DLD1 (cell line): ENCODE data around the gene SLCO3A1.

Experiments
- in situ Hi-C: cut with HindIII; loops from 2 replicates; pipeline ENCODE4 v1.10.0; 2017; ENCODE audit warnings: low sequenced_read_pairs

Gene SLCO3A1

GRCh38 chr15:92023965-92024364 is 170.5 kb downstream of the SLCO3A1 start:
- in situ Hi-C loops: no loop called here

DNA sequence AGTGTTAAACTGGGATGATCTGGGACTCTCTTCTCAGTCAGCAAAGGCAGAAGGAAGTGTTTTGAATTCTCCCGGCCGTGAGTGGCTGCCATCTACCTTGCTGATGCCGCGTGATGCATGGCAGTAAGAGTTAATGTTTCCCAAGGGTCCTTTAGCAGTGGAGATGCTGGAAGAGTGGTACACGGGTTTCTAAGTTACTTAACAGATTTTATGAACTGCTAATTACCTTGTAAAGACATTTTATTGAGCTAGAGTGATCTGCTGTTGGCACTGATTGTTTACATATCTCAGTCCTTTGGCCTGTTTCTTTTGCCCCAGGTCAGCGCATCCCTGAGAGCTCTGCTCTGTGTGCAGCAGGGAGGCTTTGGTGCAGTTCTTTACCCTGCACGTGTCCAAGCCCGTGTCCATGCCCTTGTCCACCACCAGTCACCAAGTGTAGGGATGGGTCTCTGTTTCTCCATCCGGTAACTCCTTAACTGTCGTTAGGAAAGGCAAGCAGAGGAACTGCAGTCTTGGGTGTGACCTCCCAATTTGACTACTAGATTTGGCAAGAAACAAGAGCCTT is 172.3 kb downstream of the SLCO3A1 start:
- in situ Hi-C loops: no loop called here

- in situ Hi-C loops: no loop called here
Observed at GRCh38 chr15:92028389-92028724, 174.8 kb downstream of the SLCO3A1 start.

- in situ Hi-C loops: no loop called here
Observed at GRCh38 chr15:92029767-92030166, 176.3 kb downstream of the SLCO3A1 start.

DNA sequence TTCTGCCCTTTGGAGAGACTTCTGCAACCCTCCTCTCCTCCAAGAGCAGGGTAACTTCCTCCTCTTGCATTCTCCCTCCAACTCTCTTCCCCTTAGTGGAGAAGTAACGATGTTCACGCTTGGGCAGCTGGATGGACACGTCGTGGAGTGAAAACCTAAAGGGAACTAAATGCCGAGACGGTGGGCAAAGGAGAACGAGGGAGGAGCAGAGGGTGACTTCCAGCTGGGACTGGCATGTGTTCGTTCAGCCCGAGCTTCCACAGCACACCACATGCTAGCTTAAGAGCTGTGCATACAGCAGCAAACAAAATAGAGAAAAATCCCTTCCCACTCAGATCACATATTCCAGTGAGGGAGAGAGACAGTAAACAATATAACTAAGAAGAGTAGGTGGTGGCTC is 179.8 kb downstream of the SLCO3A1 start:
- in situ Hi-C loops: no loop called here

DNA sequence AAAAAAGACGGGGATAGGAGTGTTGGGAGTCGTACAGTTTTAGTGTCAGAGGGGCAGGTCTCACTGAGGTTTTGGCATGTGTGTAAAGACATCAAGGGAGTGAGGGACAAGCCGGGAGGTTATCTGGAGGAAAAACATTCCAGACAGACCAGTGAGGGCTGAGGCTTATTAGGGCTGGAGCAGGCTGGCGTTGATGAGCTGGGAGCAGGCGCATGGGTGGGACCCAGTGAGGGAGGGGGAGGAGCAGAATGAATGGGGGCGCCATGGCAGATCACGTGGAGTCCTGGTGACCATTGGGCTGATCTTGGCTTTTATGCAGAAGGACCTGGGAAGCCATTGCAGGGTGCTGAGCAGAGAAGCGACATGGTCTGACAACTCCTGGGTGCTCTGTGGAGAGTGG is 180.2 kb downstream of the SLCO3A1 start:
- in situ Hi-C loops: no loop called here

DNA sequence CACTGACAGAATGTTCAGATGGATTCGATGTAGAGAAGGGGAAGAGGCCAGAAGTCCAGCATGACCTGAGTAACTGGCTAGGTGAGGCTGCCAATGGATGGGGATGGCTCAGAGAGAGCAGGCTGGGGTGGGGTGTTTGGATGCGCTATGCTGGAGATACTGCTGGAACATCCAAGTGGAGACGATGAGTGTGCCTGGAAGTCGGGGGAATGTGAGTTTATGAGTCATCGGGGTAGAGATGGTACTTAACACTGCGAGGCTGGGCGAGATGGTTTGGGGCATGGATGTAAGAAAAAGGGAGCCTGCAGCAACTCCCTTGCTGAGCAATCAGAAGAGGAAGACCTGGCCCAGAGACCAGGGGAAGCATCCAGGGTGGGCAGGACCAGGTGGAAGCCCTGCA is 180.7 kb downstream of the SLCO3A1 start:
- in situ Hi-C loops: no loop called here

GRCh38 chr15:92035551-92035950 is 182.0 kb downstream of the SLCO3A1 start:
- in situ Hi-C loops: no loop called here

GRCh38 chr15:92035961-92036360 is 182.5 kb downstream of the SLCO3A1 start:
- in situ Hi-C loops: no loop called here

GRCh38 chr15:92037491-92037890 is 184.0 kb downstream of the SLCO3A1 start:
- in situ Hi-C loops: no loop called here

DNA sequence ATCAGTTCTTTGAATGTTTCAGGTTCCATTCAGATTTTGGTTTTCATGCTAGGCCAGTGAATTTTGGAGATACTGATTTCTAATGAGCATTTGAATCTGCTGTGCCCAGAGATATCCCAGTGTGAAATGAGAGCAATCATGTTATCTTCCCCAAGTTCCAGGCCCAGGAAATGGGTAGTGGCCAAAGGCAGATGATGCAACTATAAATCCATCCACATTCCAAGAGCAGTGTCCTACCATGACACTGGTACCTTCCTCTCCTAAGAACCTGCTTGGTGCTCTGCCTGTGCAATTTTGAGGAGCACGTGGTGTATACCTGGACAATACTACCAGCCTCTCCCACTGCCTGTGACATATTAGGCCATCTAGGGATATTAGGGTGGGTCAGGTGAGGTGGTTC is 186.8 kb downstream of the SLCO3A1 start:
- in situ Hi-C loops: no loop called here

GRCh38 chr15:92041371-92041770 is 187.9 kb downstream of the SLCO3A1 start:
- in situ Hi-C loops: no loop called here

- in situ Hi-C loops: no loop called here
Observed at GRCh38 chr15:92043283-92043682, 189.8 kb downstream of the SLCO3A1 start.

- in situ Hi-C loops: no loop called here
Observed at GRCh38 chr15:92044203-92044909, 190.8 kb downstream of the SLCO3A1 start.

- in situ Hi-C loops: no loop called here
Observed at GRCh38 chr15:92047900-92048299, 194.4 kb downstream of the SLCO3A1 start.

DNA sequence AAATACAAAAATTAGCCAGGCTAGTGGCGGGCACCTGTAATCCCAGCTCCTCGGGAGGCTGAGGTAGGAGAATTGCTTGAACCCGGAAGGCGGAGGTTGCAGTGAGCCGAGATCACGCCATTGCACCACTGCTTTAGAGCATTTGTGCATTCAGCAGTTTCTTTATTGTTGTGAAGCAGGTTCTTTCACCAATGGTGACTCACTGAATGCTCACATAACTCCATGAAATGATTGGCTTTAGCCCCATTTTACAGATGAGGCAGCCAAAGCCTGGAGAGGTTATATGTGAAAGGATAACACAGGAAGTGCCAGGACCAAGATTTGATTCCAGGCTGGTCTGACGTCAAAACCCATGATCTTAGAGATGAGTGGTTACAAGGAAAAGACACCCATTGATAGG is 195.2 kb downstream of the SLCO3A1 start:
- in situ Hi-C loops: no loop called here

GRCh38 chr15:92049290-92049989 is 195.9 kb downstream of the SLCO3A1 start:
- in situ Hi-C loops: no loop called here

DNA sequence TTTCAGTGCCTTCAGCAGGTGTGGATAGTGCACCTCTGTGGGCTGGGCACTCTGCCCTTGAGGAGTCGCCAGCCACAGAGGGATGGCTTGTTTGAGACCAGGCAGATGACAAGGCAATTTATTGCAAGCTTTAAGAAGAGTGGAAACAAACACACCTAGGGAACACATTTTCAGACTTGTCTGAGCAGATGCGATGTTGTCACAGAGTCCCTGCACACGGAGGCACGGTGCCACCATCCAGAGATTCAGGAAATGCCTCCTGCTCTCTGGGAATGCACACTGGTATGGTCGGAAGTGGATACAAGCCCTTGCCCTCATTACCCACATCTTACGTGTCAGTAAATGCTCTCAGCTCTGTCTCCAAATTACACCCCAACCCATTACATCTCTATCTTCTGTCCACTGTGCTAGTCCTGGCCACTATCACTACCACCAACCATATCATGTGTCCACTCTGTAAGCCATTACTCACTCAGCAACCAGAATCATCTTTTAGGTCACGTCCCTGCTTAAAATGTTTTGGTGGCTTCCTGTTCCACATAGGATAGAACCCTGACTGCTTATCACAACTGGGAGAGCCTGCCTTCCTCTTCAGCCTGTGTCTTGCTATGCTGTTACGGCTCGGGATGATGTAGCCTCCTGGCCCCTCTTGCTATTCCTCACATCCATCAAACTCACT is 196.9 kb downstream of the SLCO3A1 start:
- in situ Hi-C loops: no loop called here

GRCh38 chr15:92051716-92052115 is 198.2 kb downstream of the SLCO3A1 start:
- in situ Hi-C loops: no loop called here

- in situ Hi-C loops: no loop called here
Observed at GRCh38 chr15:92053753-92054316, 200.3 kb downstream of the SLCO3A1 start.

GRCh38 chr15:92056875-92057274 is 203.4 kb downstream of the SLCO3A1 start:
- in situ Hi-C loops: no loop called here
